ENCODE data around the gene LRWD1.

The LRWD1 gene

GRCh38 chr7:102439963-102440795, 24.6 kb upstream of the LRWD1 start:
- H3K27me3 ChIP-seq (ENCODE audit: control insufficient read depth in 1 of 2, insufficient read depth in 2 of 2, low read length in 2 of 2), result no peaks in the 10 kb centered on the region
- peaks cover 0 to 5% of the 10 kb centered on the region in 2 donors for H3K36me3 ChIP-seq (ENCODE audit: control insufficient read depth in 1 of 2, insufficient read depth in 2 of 2, low read length in 2 of 2)
- no peak overlapping the region for H3K27ac ChIP-seq (ENCODE audit: low read depth, low read length)
- H3K4me1 ChIP-seq (ENCODE audit: control insufficient read depth in 1 of 2, insufficient read depth in 2 of 2, low read length in 2 of 2), result peaks cover 0 to 11% of the 10 kb centered on the region in 2 donors
- no peak overlapping the region for H3K4me3 ChIP-seq (ENCODE audit: low read depth in 1 of 2, low read length in 2 of 2)
- no peak overlapping the region for H3K9ac ChIP-seq (ENCODE audit: low read depth in 1 of 2, low read length in 2 of 2)
- no peaks in the 10 kb centered on the region for H3K9me3 ChIP-seq (ENCODE audit: control insufficient read depth in 1 of 2, low read length in 2 of 2)

- Histone ChIP-seq H3K4me1 (ENCODE audit: control insufficient read depth in 1 of 2, insufficient read depth in 2 of 2, low read length in 2 of 2) (peaks cover 0 to 11% of the 10 kb centered on the region in 2 donors), H3K27me3 (ENCODE audit: control insufficient read depth in 1 of 2, insufficient read depth in 2 of 2, low read length in 2 of 2) (no peaks in the 10 kb centered on the region), H3K27ac (ENCODE audit: low read depth, low read length) (no peak overlapping the region), H3K9ac (ENCODE audit: low read depth in 1 of 2, low read length in 2 of 2) (no peak overlapping the region), H3K36me3 (ENCODE audit: control insufficient read depth in 1 of 2, insufficient read depth in 2 of 2, low read length in 2 of 2) (peaks cover 0 to 7% of the 10 kb centered on the region in 2 donors), H3K9me3 (ENCODE audit: control insufficient read depth in 1 of 2, low read length in 2 of 2) (no peaks in the 10 kb centered on the region), H3K4me3 (ENCODE audit: low read depth in 1 of 2, low read length in 2 of 2) (no peak overlapping the region)
Measured at GRCh38 chr7:102444961-102445673, 19.7 kb upstream of the LRWD1 start.

- Histone ChIP-seq H3K4me1 (ENCODE audit: control insufficient read depth in 1 of 2, insufficient read depth in 2 of 2, low read length in 2 of 2) (peaks cover 0 to 6% of the 10 kb centered on the region in 2 donors), H3K27me3 (ENCODE audit: control insufficient read depth in 1 of 2, insufficient read depth in 2 of 2, low read length in 2 of 2) (no peaks in the 10 kb centered on the region), H3K4me3 (ENCODE audit: low read depth in 1 of 2, low read length in 2 of 2) (no peak overlapping the region), H3K27ac (ENCODE audit: low read depth, low read length) (no peak overlapping the region), H3K36me3 (ENCODE audit: control insufficient read depth in 1 of 2, insufficient read depth in 2 of 2, low read length in 2 of 2) (peaks cover 0 to 7% of the 10 kb centered on the region in 2 donors), H3K9ac (ENCODE audit: low read depth in 1 of 2, low read length in 2 of 2) (no peak overlapping the region), H3K9me3 (ENCODE audit: control insufficient read depth in 1 of 2, low read length in 2 of 2) (no peaks in the 10 kb centered on the region)
Measured at GRCh38 chr7:102445674-102446071, 19.1 kb upstream of the LRWD1 start.

GRCh38 chr7:102446387-102447156, 18.2 kb upstream of the LRWD1 start:
- Histone ChIP-seq H3K27ac (ENCODE audit: low read depth, low read length) (no peak overlapping the region), H3K4me3 (ENCODE audit: low read depth in 1 of 2, low read length in 2 of 2) (no peak overlapping the region), H3K9me3 (ENCODE audit: control insufficient read depth in 1 of 2, low read length in 2 of 2) (no peaks in the 10 kb centered on the region), H3K9ac (ENCODE audit: low read depth in 1 of 2, low read length in 2 of 2) (no peak overlapping the region), H3K4me1 (ENCODE audit: control insufficient read depth in 1 of 2, insufficient read depth in 2 of 2, low read length in 2 of 2) (peaks cover 0 to 5% of the 10 kb centered on the region in 2 donors), H3K36me3 (ENCODE audit: control insufficient read depth in 1 of 2, insufficient read depth in 2 of 2, low read length in 2 of 2) (peaks cover 0 to 7% of the 10 kb centered on the region in 2 donors), H3K27me3 (ENCODE audit: control insufficient read depth in 1 of 2, insufficient read depth in 2 of 2, low read length in 2 of 2) (no peaks in the 10 kb centered on the region)

- Histone ChIP-seq H3K4me3 (ENCODE audit: low read depth in 1 of 2, low read length in 2 of 2) (no peak overlapping the region), H3K36me3 (ENCODE audit: control insufficient read depth in 1 of 2, insufficient read depth in 2 of 2, low read length in 2 of 2) (peaks cover 0 to 7% of the 10 kb centered on the region in 2 donors), H3K9ac (ENCODE audit: low read depth in 1 of 2, low read length in 2 of 2) (no peak overlapping the region), H3K4me1 (ENCODE audit: control insufficient read depth in 1 of 2, insufficient read depth in 2 of 2, low read length in 2 of 2) (no peaks in the 10 kb centered on the region), H3K27me3 (ENCODE audit: control insufficient read depth in 1 of 2, insufficient read depth in 2 of 2, low read length in 2 of 2) (no peaks in the 10 kb centered on the region), H3K27ac (ENCODE audit: low read depth, low read length) (no peak overlapping the region), H3K9me3 (ENCODE audit: control insufficient read depth in 1 of 2, low read length in 2 of 2) (no peaks in the 10 kb centered on the region)
Measured at GRCh38 chr7:102447311-102447710, 17.5 kb upstream of the LRWD1 start.

- H3K27me3 ChIP-seq (ENCODE audit: control insufficient read depth in 1 of 2, insufficient read depth in 2 of 2, low read length in 2 of 2), result no peaks in the 10 kb centered on the region
- no peak overlapping the region for H3K4me3 ChIP-seq (ENCODE audit: low read depth in 1 of 2, low read length in 2 of 2)
- no peaks in the 10 kb centered on the region for H3K4me1 ChIP-seq (ENCODE audit: control insufficient read depth in 1 of 2, insufficient read depth in 2 of 2, low read length in 2 of 2)
- no peak overlapping the region for H3K27ac ChIP-seq (ENCODE audit: low read depth, low read length)
- H3K9me3 ChIP-seq (ENCODE audit: control insufficient read depth in 1 of 2, low read length in 2 of 2), result no peaks in the 10 kb centered on the region
- H3K36me3 ChIP-seq (ENCODE audit: control insufficient read depth in 1 of 2, insufficient read depth in 2 of 2, low read length in 2 of 2), result peaks cover 0 to 7% of the 10 kb centered on the region in 2 donors
- no peak overlapping the region for H3K9ac ChIP-seq (ENCODE audit: low read depth in 1 of 2, low read length in 2 of 2)
Measured at GRCh38 chr7:102449136-102449535, 15.6 kb upstream of the LRWD1 start.

- no peak overlapping the region for H3K9ac ChIP-seq (ENCODE audit: low read depth in 1 of 2, low read length in 2 of 2)
- H3K4me3 ChIP-seq (ENCODE audit: low read depth in 1 of 2, low read length in 2 of 2), result no peak overlapping the region
- no peaks in the 10 kb centered on the region for H3K9me3 ChIP-seq (ENCODE audit: control insufficient read depth in 1 of 2, low read length in 2 of 2)
- peaks cover 0 to 7% of the 10 kb centered on the region in 2 donors for H3K36me3 ChIP-seq (ENCODE audit: control insufficient read depth in 1 of 2, insufficient read depth in 2 of 2, low read length in 2 of 2)
- no peaks in the 10 kb centered on the region for H3K27me3 ChIP-seq (ENCODE audit: control insufficient read depth in 1 of 2, insufficient read depth in 2 of 2, low read length in 2 of 2)
- H3K4me1 ChIP-seq (ENCODE audit: control insufficient read depth in 1 of 2, insufficient read depth in 2 of 2, low read length in 2 of 2), result no peaks in the 10 kb centered on the region
- no peak overlapping the region for H3K27ac ChIP-seq (ENCODE audit: low read depth, low read length)
Measured at GRCh38 chr7:102450242-102450641, 14.5 kb upstream of the LRWD1 start.

GRCh38 chr7:102451371-102452054, 13.3 kb upstream of the LRWD1 start:
- H3K27ac ChIP-seq (ENCODE audit: low read depth, low read length), result no peak overlapping the region
- peaks cover 0 to 10% of the 10 kb centered on the region in 2 donors for H3K36me3 ChIP-seq (ENCODE audit: control insufficient read depth in 1 of 2, insufficient read depth in 2 of 2, low read length in 2 of 2)

GRCh38 chr7:102452451-102452850, 12.3 kb upstream of the LRWD1 start:
- H3K4me1 ChIP-seq (ENCODE audit: control insufficient read depth in 1 of 2, insufficient read depth in 2 of 2, low read length in 2 of 2), result no peaks in the 10 kb centered on the region
- no peaks in the 10 kb centered on the region for H3K27me3 ChIP-seq (ENCODE audit: control insufficient read depth in 1 of 2, insufficient read depth in 2 of 2, low read length in 2 of 2)
- no peak overlapping the region for H3K9ac ChIP-seq (ENCODE audit: low read depth in 1 of 2, low read length in 2 of 2)
- peaks cover 4 to 12% of the 10 kb centered on the region in 2 donors for H3K36me3 ChIP-seq (ENCODE audit: control insufficient read depth in 1 of 2, insufficient read depth in 2 of 2, low read length in 2 of 2)
- H3K4me3 ChIP-seq (ENCODE audit: low read depth in 1 of 2, low read length in 2 of 2), result no peak overlapping the region
- no peak overlapping the region for H3K27ac ChIP-seq (ENCODE audit: low read depth, low read length)
- no peaks in the 10 kb centered on the region for H3K9me3 ChIP-seq (ENCODE audit: control insufficient read depth in 1 of 2, low read length in 2 of 2)

More at GRCh38 chr7:102451371-102452054, 13.3 kb upstream of the LRWD1 start:
- Histone ChIP-seq H3K27me3 (ENCODE audit: control insufficient read depth in 1 of 2, insufficient read depth in 2 of 2, low read length in 2 of 2) (no peaks in the 10 kb centered on the region), H3K9me3 (ENCODE audit: control insufficient read depth in 1 of 2, low read length in 2 of 2) (no peaks in the 10 kb centered on the region), H3K4me3 (ENCODE audit: low read depth in 1 of 2, low read length in 2 of 2) (no peak overlapping the region), H3K9ac (ENCODE audit: low read depth in 1 of 2, low read length in 2 of 2) (no peak overlapping the region), H3K4me1 (ENCODE audit: control insufficient read depth in 1 of 2, insufficient read depth in 2 of 2, low read length in 2 of 2) (no peaks in the 10 kb centered on the region)
